PC-3 (cell line): ENCODE measurements around the gene LEKR1. TPM values are rescaled to one million over a fixed set of nuclear protein-coding genes. Genes with fewer than 3 reads are reported as not detected.

Experiments
- ATAC-seq: fragments of 200-7000 bp; cut with Tn5 transposase; 2 replicates; pipeline ENCODE4 v1.9.1; 2020; ENCODE audit warnings: mild to moderate bottlenecking, moderate library complexity
- BruUV-seq: library from RNA; stranded (reverse); fragments of 400-500 nt; replicated peaks from 2 replicates; lab custom pipeline; 2021; lab: Mats Ljungman, UMichigan
- CTCF ChIA-PET: fragments of 300-600 bp; sonication (Branson Sonifier 250); formaldehyde crosslinking; loops from one replicate; lab custom pipeline; 2022; ENCODE audit warnings: antibody characterized with exemption; lab: Charles Lee
- POLR2A ChIA-PET: fragments of 300-600 bp; sonication (Branson Sonifier 250); formaldehyde crosslinking; loops from one replicate; lab custom pipeline; 2022; ENCODE audit warnings: antibody characterized with exemption; ENCODE audit not compliant: unreplicated experiment; lab: Charles Lee
- DNase-seq: peaks from one replicate; pipeline ENCODE4 v3.0.0-alpha.2; 2015
- H2AFZ ChIP-seq: fragments of 300-600 bp; sonication (generic); 2 replicates; pipeline ENCODE4 v1.6.0; 2016; ENCODE audit warnings: antibody characterized with exemption, low read length
- H3F3A ChIP-seq: fragments of 300-600 bp; sonication (generic); one replicate; pipeline ENCODE4 v1.6.0; 2017; ENCODE audit warnings: antibody characterized with exemption, low read length, control low read depth, mild to moderate bottlenecking; ENCODE audit not compliant: unreplicated experiment
- H3K27ac ChIP-seq: fragments of 300-600 bp; sonication (generic); 2 replicates; pipeline ENCODE4 v1.5.1; 2016; ENCODE audit warnings: mild to moderate bottlenecking, low read length
- H3K27me3 ChIP-seq: fragments of 300-600 bp; sonication (generic); 2 replicates; pipeline ENCODE4 v1.6.1; 2016; ENCODE audit warnings: low read length, mixed read lengths
- H3K36me3 ChIP-seq: fragments of 300-600 bp; sonication (generic); 2 replicates; pipeline ENCODE4 v1.6.1; 2016; ENCODE audit warnings: low read depth, mixed run types, low read length, mixed read lengths
- H3K4me1 ChIP-seq: fragments of 300-600 bp; sonication (generic); 2 replicates; pipeline ENCODE4 v1.5.1; 2016; ENCODE audit warnings: low read length; ENCODE audit not compliant: insufficient read depth
- H3K4me2 ChIP-seq: fragments of 300-600 bp; sonication (generic); 2 replicates; pipeline ENCODE4 v1.6.0; 2016; ENCODE audit warnings: low read length
- H3K4me3 ChIP-seq: fragments of 300-600 bp; sonication (generic); 2 replicates; pipeline ENCODE4 v1.5.1; 2016; ENCODE audit warnings: mild to moderate bottlenecking, low read length, mixed read lengths
- H3K79me2 ChIP-seq: fragments of 300-600 bp; sonication (generic); 2 replicates; pipeline ENCODE4 v1.6.1; 2017; ENCODE audit warnings: low read length, mixed read lengths
- H3K9ac ChIP-seq: fragments of 300-600 bp; sonication (generic); 2 replicates; pipeline ENCODE4 v1.6.0; 2016; ENCODE audit warnings: mild to moderate bottlenecking, low read length
- H3K9me2 ChIP-seq: fragments of 300-600 bp; sonication (generic); replicated peaks from 2 replicates; pipeline ENCODE4 v1.6.1; 2016; ENCODE audit warnings: mixed run types, low read length, mixed read lengths
- H3K9me3 ChIP-seq: fragments of 300-600 bp; sonication (generic); 2 replicates; pipeline ENCODE4 v1.6.1; 2016; ENCODE audit warnings: low read length, mixed read lengths
- H4K20me1 ChIP-seq: fragments of 300-600 bp; sonication (generic); 2 replicates; pipeline ENCODE4 v1.6.1; 2016; ENCODE audit warnings: low read length, mixed read lengths
- EZH2 ChIP-seq: fragments of 300-600 bp; sonication (generic); IDR thresholded peaks from one replicate; pipeline ENCODE4 v1.6.1; 2017; ENCODE audit warnings: antibody characterized with exemption, mild to moderate bottlenecking, low read length; ENCODE audit not compliant: unreplicated experiment
- EZH2phosphoT487 ChIP-seq: fragments of 300-600 bp; sonication (generic); IDR thresholded peaks from 2 replicates; pipeline ENCODE4 v1.6.1; 2018; ENCODE audit warnings: mild to moderate bottlenecking, antibody characterized with exemption, low read length, borderline replicate concordance
- intact Hi-C: fragments of 100-400 bp; cut with micrococcal nuclease; formaldehyde crosslinking; loops from 2 replicates; pipeline ENCODE4 v1.9.0; 2023
- total RNA-seq: library from RNA; depleted of rRNA; stranded (reverse); fragments of >200 nt; gene quantifications from 2 replicates; pipeline ENCODE4 v1.2.3, GENCODE V29; 2014
- TF ChIP-seq, protein P1 (sequence below): fragments of 300-600 bp; sonication (generic); conservative IDR thresholded peaks from 2 replicates; pipeline ENCODE4 v1.5.1; 2017; ENCODE audit warnings: antibody characterized with exemption, low read depth, mild to moderate bottlenecking, low read length

Gene LEKR1
- total RNA-seq, 1 experiment from 2014 or later = 0.15 TPM

DNA sequence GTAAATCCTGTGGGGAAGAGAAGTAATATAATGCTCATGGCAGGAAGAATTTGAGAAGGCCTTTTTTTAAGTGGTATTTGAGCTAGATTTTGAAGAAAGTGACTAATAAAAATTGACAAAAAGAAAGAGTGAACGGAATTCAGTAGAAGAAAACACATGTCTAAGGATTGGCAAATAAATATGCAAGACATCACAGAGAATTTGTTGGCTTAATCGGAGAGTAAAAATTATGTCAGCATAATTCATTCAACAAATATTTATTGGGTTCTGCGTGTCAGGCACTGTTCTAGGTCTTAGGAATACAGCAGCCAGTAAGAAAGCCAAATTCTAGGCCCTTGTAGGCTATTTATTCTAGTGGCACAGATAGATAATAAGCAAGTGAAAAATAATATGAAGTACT lies 33.6 kb upstream of the LEKR1 start:
- Histone ChIP-seq H3K4me1 (peaks cover 43% of the 10 kb centered on the region), H4K20me1 (no peaks in the 10 kb centered on the region), H3K9ac (no peak overlapping the region), H3K9me2 (no peaks in the 10 kb centered on the region), H3K4me3 (no peak overlapping the region), H3K27ac (peak overlapping the region; percentile 15), H2AFZ (no peak overlapping the region), H3K36me3 (no peaks in the 10 kb centered on the region), H3K27me3 (no peaks in the 10 kb centered on the region), H3K9me3 (no peaks in the 10 kb centered on the region), H3K79me2 (0 out of 2 replicates have a peak, but pooled peaks cover 3% of the 10 kb centered on the region), H3F3A (peaks cover 8% of the 10 kb centered on the region), H3K4me2 (no peak overlapping the region)
- ChIA-PET CTCF (no interaction called here), POLR2A (no interaction called here)
- ATAC-seq (no peak), DNase-seq (no peak)
- BruUV-seq = no TSS peak
- intact Hi-C loops = no loop called here
- TF ChIP-seq, protein P1, sequence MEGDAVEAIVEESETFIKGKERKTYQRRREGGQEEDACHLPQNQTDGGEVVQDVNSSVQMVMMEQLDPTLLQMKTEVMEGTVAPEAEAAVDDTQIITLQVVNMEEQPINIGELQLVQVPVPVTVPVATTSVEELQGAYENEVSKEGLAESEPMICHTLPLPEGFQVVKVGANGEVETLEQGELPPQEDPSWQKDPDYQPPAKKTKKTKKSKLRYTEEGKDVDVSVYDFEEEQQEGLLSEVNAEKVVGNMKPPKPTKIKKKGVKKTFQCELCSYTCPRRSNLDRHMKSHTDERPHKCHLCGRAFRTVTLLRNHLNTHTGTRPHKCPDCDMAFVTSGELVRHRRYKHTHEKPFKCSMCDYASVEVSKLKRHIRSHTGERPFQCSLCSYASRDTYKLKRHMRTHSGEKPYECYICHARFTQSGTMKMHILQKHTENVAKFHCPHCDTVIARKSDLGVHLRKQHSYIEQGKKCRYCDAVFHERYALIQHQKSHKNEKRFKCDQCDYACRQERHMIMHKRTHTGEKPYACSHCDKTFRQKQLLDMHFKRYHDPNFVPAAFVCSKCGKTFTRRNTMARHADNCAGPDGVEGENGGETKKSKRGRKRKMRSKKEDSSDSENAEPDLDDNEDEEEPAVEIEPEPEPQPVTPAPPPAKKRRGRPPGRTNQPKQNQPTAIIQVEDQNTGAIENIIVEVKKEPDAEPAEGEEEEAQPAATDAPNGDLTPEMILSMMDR = no peak
- TF ChIP-seq EZH2 (no peak), EZH2phosphoT487 (no peak)

DNA sequence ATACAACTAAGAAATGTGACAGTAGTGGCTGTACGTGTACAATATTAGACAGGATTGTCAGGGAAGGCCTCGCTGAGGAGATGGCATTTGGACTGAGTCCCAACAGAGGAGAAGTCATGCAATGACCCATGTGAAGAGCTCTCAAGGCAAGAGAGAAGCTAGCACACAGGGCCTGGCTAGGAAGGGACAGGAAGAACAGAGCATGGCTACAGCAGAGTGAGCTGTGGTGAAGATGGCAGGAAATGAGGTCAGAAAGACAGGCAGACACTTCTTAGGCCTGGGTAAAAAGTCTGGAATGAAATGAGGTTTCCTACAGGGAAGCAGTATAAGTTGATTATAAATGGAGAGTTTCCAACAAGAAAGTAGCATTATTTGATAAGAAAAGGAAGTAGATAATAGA lies 33.2 kb upstream of the LEKR1 start:
- no peaks in the 10 kb centered on the region for H3K9me3 ChIP-seq
- no peaks in the 10 kb centered on the region for H3K36me3 ChIP-seq
- TF ChIP-seq, protein P1 = no peak
- TF ChIP-seq EZH2 (no peak), EZH2phosphoT487 (no peak)
- H3K27ac ChIP-seq = peak overlapping the region; percentile 15
- DNase-seq (no peak), ATAC-seq (no peak)
- H2AFZ ChIP-seq = no peak overlapping the region
- H3K4me3 ChIP-seq = no peak overlapping the region
- peaks cover 6% of the 10 kb centered on the region for H3F3A ChIP-seq
- intact Hi-C loops = no loop called here
- H3K9me2 ChIP-seq = no peaks in the 10 kb centered on the region
- H3K4me1 ChIP-seq = peaks cover 39% of the 10 kb centered on the region
- CTCF ChIA-PET = no interaction called here
- H4K20me1 ChIP-seq = no peaks in the 10 kb centered on the region
- no peaks in the 10 kb centered on the region for H3K79me2 ChIP-seq
- POLR2A ChIA-PET = no interaction called here
- no peak overlapping the region for H3K9ac ChIP-seq
- no peaks in the 10 kb centered on the region for H3K27me3 ChIP-seq
- no TSS peak for BruUV-seq
- H3K4me2 ChIP-seq = no peak overlapping the region

DNA sequence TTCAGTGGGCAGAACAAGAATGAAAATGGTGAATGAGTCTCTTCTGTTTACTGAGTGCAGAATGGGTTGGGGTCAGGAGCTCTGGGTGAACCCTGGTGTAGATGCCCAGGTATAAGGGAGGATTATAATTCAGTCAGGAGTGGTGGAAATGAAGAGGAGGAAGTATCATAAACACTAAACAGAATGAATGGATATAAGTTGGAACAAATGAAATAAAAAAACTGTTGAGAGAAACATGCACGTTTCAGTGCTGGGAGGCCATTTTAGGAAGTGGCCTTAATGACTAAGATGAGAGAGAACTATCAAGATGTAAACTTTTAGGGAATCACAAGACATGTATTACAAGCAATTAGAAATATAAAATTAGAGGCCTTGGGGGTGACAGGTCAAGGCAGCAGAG lies 32.8 kb upstream of the LEKR1 start:
- ChIA-PET CTCF (no interaction called here), POLR2A (no interaction called here)
- DNase-seq (no peak), ATAC-seq (no peak)
- Histone ChIP-seq H3F3A (peaks cover 4% of the 10 kb centered on the region), H3K4me2 (no peak overlapping the region), H3K4me3 (no peak overlapping the region), H2AFZ (no peak overlapping the region), H3K4me1 (peaks cover 35% of the 10 kb centered on the region), H3K27me3 (no peaks in the 10 kb centered on the region), H3K36me3 (no peaks in the 10 kb centered on the region), H3K79me2 (no peaks in the 10 kb centered on the region), H3K27ac (0 out of 2 replicates have a peak overlapping the region, but pooled peaks have one; percentile 15), H4K20me1 (no peaks in the 10 kb centered on the region), H3K9me3 (no peaks in the 10 kb centered on the region), H3K9ac (no peak overlapping the region), H3K9me2 (no peaks in the 10 kb centered on the region)
- no TSS peak for BruUV-seq
- intact Hi-C loops = no loop called here
- TF ChIP-seq EZH2 (no peak), EZH2phosphoT487 (no peak)
- TF ChIP-seq, protein P1 = no peak
